Measurements from ENCODE around the gene ROCK1. TPM values are rescaled to one million over a fixed set of nuclear protein-coding genes. Genes with fewer than 3 reads are reported as not detected.

ROCK1 gene
- total and polyA plus RNA-seq, 2 experiments from 2014 or later = 27.3 to 27.7 TPM

DNA sequence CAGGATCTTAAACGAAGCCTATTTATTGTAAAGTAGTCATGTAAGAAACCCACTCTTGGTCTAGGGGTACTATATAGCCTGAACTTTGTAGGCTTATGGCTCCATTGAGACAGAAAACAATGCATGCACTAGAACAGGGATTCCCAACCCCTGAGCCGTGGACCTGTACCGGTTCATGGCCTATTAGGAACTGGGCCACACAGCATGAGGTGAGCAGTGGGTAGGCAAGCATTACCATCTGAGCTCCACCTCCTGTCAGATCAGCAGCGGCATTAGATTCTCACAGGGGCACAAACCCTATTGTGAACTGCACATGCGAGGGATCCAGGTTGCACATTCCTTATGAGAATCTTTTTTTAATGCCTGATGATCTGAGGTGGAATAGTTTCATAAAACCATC, 59.2 kb downstream of the ROCK1 start:
- H3K27me3 ChIP-seq = no peaks in the 10 kb centered on the region
- TF ChIP-seq, protein P1, sequence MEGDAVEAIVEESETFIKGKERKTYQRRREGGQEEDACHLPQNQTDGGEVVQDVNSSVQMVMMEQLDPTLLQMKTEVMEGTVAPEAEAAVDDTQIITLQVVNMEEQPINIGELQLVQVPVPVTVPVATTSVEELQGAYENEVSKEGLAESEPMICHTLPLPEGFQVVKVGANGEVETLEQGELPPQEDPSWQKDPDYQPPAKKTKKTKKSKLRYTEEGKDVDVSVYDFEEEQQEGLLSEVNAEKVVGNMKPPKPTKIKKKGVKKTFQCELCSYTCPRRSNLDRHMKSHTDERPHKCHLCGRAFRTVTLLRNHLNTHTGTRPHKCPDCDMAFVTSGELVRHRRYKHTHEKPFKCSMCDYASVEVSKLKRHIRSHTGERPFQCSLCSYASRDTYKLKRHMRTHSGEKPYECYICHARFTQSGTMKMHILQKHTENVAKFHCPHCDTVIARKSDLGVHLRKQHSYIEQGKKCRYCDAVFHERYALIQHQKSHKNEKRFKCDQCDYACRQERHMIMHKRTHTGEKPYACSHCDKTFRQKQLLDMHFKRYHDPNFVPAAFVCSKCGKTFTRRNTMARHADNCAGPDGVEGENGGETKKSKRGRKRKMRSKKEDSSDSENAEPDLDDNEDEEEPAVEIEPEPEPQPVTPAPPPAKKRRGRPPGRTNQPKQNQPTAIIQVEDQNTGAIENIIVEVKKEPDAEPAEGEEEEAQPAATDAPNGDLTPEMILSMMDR (IDR thresholded peaks at IDR 0.05; ENCODE audit: low read depth, low read length) = no peak
- H3K9me3 ChIP-seq (ENCODE audit: low read depth) = no peaks in the 10 kb centered on the region
- H3K27ac ChIP-seq = no peak overlapping the region
- H3K4me3 ChIP-seq = no peak overlapping the region
- peaks cover 4% of the 10 kb centered on the region for H3K4me1 ChIP-seq (ENCODE audit: low read depth)
- DNase-seq (ENCODE audit: low read depth in 1 of 2, low spot score in 1 of 2) = no peak
- no peaks in the 10 kb centered on the region for H3K36me3 ChIP-seq

DNA sequence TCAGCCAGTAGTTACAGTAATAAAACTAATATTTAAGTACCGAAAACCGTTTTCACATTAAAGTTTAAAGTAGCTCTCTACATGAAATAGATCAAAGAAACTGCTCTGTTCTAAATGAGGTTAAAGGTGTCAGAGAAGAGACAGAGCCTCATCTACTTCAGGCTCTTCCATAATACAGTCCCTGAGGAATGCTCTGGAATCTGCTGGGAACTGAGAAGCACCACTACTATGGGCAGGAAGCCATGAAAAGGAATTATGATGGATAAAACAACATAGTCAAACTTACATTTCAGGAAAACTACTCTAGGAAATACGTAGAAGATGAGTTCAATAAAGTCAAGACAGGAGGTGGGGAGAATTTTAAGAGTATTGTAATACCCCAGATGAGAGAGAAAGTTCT, 60.0 kb downstream of the ROCK1 start:
- Histone ChIP-seq H3K9me3 (ENCODE audit: low read depth) (no peaks in the 10 kb centered on the region), H3K36me3 (no peaks in the 10 kb centered on the region), H3K4me3 (no peak overlapping the region), H3K27me3 (no peaks in the 10 kb centered on the region), H3K27ac (no peak overlapping the region), H3K4me1 (ENCODE audit: low read depth) (peaks cover 4% of the 10 kb centered on the region)
- DNase-seq (ENCODE audit: low read depth in 1 of 2, low spot score in 1 of 2) = peak in 1 of 2 donors; percentile 5
- TF ChIP-seq, protein P1 (IDR thresholded peaks at IDR 0.05; ENCODE audit: low read depth, low read length) = no peak

DNA sequence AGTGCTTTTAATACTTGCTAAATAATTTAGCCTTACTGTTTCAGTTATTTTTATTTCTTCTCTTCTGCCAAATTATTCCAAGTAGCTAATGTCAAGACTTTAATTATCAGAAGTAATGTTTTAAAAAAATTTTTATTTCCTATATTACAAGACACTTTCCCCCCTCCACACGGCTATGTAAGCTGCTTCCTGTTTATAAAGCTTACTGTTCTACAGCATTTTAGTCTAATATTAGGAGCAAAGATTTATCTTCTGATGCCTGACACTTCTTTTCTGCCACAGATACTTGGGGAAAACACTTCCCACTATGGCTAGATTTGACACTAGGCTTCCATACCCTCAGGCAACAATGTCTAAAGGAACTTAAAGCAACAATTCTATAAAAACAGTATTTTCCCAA, 62.3 kb downstream of the ROCK1 start:
- DNase-seq (ENCODE audit: low read depth in 1 of 2, low spot score in 1 of 2) = peak in 1 of 2 donors; percentile 5
- Histone ChIP-seq H3K27me3 (no peaks in the 10 kb centered on the region), H3K4me3 (no peak overlapping the region), H3K9me3 (ENCODE audit: low read depth) (no peaks in the 10 kb centered on the region), H3K4me1 (ENCODE audit: low read depth) (peaks cover 4% of the 10 kb centered on the region), H3K36me3 (peaks cover 5% of the 10 kb centered on the region), H3K27ac (no peak overlapping the region)
- TF ChIP-seq, protein P1 (IDR thresholded peaks at IDR 0.05; ENCODE audit: low read depth, low read length) = no peak

DNA sequence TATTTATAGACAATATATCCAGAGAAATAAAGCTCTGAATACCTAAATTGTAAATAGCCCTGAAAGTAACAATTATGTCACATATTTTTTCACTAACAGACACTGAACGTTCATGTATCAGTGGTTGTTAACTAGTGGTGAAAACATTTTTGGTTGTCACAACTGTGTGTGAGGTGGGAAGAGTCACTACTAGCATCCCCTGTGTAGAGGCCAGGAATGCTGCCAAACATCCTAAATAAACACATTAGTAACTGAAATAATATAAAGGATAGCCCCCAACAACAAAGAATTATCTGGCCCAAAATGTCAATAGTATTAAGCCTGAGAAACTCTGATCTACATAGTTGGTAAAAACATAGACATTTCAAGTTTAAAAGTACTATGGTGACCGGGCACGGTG, 64.5 kb downstream of the ROCK1 start:
- TF ChIP-seq, protein P1 (IDR thresholded peaks at IDR 0.05; ENCODE audit: low read depth, low read length) = no peak
- no peak overlapping the region for H3K27ac ChIP-seq
- H3K36me3 ChIP-seq = peaks cover 13% of the 10 kb centered on the region
- no peaks in the 10 kb centered on the region for H3K27me3 ChIP-seq
- H3K9me3 ChIP-seq (ENCODE audit: low read depth) = no peaks in the 10 kb centered on the region
- peaks cover 4% of the 10 kb centered on the region for H3K4me1 ChIP-seq (ENCODE audit: low read depth)
- DNase-seq (ENCODE audit: low read depth in 1 of 2, low spot score in 1 of 2) = no peak
- H3K4me3 ChIP-seq = no peak overlapping the region

DNA sequence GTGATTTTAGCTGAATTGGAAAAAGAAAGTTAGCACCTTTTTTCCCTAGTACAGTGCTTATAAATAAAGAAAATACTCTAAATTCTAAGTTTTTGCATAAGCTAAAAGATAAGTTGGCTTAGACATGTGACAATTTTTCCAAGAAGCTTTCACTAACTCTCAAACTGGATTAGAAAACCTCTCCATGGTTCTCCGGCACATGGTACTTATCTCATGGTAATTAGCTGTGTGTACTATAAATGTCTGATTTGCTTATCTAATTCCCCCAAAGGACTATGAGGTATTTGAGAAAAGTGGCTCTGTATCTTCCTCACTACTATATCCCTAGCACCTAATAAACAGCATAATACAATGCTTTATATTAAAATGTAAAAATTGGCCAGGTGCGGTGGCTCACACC, 71.1 kb downstream of the ROCK1 start:
- TF ChIP-seq, protein P1 (IDR thresholded peaks at IDR 0.05; ENCODE audit: low read depth, low read length) = no peak
- H3K27ac ChIP-seq = no peak overlapping the region
- DNase-seq (ENCODE audit: low read depth in 1 of 2, low spot score in 1 of 2) = no peak
- no peaks in the 10 kb centered on the region for H3K27me3 ChIP-seq
- no peaks in the 10 kb centered on the region for H3K4me1 ChIP-seq (ENCODE audit: low read depth)
- peaks cover 36% of the 10 kb centered on the region for H3K36me3 ChIP-seq
- H3K4me3 ChIP-seq = no peak overlapping the region
- no peaks in the 10 kb centered on the region for H3K9me3 ChIP-seq (ENCODE audit: low read depth)

DNA sequence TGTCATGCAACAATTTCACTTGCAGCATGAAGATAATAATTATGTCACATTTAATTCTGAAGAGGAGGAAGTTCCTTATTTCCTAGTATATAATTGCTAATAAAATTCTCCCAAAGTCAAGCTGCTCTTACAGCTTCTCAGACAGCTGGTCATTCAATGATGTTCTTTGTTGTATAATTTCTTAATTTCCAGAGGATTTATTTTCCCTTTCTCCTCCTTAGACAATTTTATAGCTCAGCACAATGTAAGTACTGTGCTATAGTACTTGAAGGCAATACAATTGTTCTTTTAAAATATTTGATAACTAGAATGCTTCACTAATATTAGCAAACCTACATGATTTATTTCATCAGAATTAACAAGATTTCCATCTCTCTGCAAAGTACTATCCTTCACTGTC, 73.4 kb downstream of the ROCK1 start:
- H3K27ac ChIP-seq = no peak overlapping the region
- H3K9me3 ChIP-seq (ENCODE audit: low read depth) = no peaks in the 10 kb centered on the region
- peaks cover 29% of the 10 kb centered on the region for H3K36me3 ChIP-seq
- H3K4me1 ChIP-seq (ENCODE audit: low read depth) = no peaks in the 10 kb centered on the region
- DNase-seq (ENCODE audit: low read depth in 1 of 2, low spot score in 1 of 2) = no peak
- no peaks in the 10 kb centered on the region for H3K27me3 ChIP-seq
- TF ChIP-seq, protein P1 (IDR thresholded peaks at IDR 0.05; ENCODE audit: low read depth, low read length) = no peak
- H3K4me3 ChIP-seq = no peak overlapping the region
